Fibroblast of lung (primary cell): ENCODE data around the gene HIPK1.

Experiments
- CTCF ChIP-seq, 2 donors: IDR thresholded peaks in 1 of 2; conservative IDR thresholded peaks in 1 of 2; 1 replicate in 1 of 2; 2 replicates in 1 of 2; pipeline ENCODE4 v1.5.1; 2011 to 2012; ENCODE audit warnings: low read length in 2 of 2, control low read depth in 1 of 2, inconsistent platforms in 1 of 2, low read depth in 1 of 2, mild to moderate bottlenecking in 1 of 2
- EZH2 ChIP-seq: IDR thresholded peaks from 2 replicates; pipeline ENCODE4 v1.5.1; 2012; ENCODE audit warnings: low read length, control low read depth, mild to moderate bottlenecking; ENCODE audit errors: missing control alignments

- TF ChIP-seq CTCF (conservative IDR thresholded peaks at IDR 0.05 in 1 of 2, IDR thresholded peaks at IDR 0.05 in 1 of 2; ENCODE audit: low read depth in 1 of 2, low read length in 2 of 2) (no peak), EZH2 (no peak)
Observed at GRCh38 chr1:113891631-113892220, 37.4 kb upstream of the HIPK1 start.
